Measurements from ENCODE around the gene NEUROD4. TPM values are rescaled to one million over a fixed set of nuclear protein-coding genes. Genes with fewer than 3 reads are reported as not detected.

NEUROD4 gene
- total and polyA plus RNA-seq, 10 of the 15 experiments (the other 5 are each of a cell fraction or from before 2014, with no cell fraction given): 0.06 TPM; not detected in 9

DNA sequence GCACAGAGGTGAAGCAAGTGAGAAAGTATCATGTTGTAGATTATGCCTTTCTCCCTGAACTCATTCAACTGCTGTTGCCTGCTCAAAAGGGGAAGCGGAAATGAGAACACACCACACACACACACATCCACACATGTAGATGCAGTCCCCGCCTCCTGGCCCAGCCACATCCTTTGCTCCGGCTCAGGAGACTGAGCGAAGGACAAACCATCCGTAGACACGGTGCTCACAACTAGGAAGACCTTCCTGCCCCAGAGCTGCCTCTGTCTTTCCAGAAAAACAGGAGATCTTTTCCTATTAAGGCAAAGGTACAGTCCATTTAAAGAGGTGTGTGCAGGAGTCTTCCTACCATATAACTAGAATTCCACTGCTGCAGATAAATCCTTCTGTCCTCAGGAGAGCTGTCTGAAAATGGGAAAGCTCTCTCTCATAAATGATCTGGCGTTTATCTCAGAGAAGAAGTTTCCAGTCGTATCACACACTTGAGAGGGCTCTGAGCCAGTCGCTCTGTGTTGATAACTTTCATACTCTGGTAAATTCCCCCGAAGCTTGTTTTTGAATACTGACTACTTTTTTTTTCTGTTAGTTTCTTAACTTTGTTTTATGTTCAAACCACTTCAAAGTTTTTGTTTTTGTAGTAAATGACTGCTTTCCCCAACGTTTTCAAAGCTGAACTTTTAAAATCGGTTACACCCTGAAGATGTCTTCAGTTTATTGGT is 35.0 kb upstream of the NEUROD4 start, which contains the start of gene TESPA1 (continued):
- TF ChIP-seq POLR2AphosphoS2 (IDR thresholded peaks at IDR 0.05; ENCODE audit: low read depth, low read length): peak; percentile 85
- TF ChIP-seq, protein P1, sequence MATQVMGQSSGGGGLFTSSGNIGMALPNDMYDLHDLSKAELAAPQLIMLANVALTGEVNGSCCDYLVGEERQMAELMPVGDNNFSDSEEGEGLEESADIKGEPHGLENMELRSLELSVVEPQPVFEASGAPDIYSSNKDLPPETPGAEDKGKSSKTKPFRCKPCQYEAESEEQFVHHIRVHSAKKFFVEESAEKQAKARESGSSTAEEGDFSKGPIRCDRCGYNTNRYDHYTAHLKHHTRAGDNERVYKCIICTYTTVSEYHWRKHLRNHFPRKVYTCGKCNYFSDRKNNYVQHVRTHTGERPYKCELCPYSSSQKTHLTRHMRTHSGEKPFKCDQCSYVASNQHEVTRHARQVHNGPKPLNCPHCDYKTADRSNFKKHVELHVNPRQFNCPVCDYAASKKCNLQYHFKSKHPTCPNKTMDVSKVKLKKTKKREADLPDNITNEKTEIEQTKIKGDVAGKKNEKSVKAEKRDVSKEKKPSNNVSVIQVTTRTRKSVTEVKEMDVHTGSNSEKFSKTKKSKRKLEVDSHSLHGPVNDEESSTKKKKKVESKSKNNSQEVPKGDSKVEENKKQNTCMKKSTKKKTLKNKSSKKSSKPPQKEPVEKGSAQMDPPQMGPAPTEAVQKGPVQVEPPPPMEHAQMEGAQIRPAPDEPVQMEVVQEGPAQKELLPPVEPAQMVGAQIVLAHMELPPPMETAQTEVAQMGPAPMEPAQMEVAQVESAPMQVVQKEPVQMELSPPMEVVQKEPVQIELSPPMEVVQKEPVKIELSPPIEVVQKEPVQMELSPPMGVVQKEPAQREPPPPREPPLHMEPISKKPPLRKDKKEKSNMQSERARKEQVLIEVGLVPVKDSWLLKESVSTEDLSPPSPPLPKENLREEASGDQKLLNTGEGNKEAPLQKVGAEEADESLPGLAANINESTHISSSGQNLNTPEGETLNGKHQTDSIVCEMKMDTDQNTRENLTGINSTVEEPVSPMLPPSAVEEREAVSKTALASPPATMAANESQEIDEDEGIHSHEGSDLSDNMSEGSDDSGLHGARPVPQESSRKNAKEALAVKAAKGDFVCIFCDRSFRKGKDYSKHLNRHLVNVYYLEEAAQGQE (IDR thresholded peaks at IDR 0.05; ENCODE audit: low read depth, low read length): no peak
- no peak for TF ChIP-seq NFYB (IDR thresholded peaks at IDR 0.05; ENCODE audit: insufficient read depth, low read depth, low read length)
- TF ChIP-seq, protein P2, sequence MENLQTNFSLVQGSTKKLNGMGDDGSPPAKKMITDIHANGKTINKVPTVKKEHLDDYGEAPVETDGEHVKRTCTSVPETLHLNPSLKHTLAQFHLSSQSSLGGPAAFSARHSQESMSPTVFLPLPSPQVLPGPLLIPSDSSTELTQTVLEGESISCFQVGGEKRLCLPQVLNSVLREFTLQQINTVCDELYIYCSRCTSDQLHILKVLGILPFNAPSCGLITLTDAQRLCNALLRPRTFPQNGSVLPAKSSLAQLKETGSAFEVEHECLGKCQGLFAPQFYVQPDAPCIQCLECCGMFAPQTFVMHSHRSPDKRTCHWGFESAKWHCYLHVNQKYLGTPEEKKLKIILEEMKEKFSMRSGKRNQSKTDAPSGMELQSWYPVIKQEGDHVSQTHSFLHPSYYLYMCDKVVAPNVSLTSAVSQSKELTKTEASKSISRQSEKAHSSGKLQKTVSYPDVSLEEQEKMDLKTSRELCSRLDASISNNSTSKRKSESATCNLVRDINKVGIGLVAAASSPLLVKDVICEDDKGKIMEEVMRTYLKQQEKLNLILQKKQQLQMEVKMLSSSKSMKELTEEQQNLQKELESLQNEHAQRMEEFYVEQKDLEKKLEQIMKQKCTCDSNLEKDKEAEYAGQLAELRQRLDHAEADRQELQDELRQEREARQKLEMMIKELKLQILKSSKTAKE (IDR thresholded peaks at IDR 0.05; ENCODE audit: low read depth, poor library complexity, severe bottlenecking): no peak
- TF ChIP-seq LARP7 (IDR thresholded peaks at IDR 0.05): no peak
- no peak for TF ChIP-seq SUZ12 (IDR thresholded peaks at IDR 0.05; ENCODE audit: unreplicated experiment)
- peak; percentile 77; the same call in 1 of the 2 replicates for TF ChIP-seq PAX5 (IDR thresholded peaks at IDR 0.05; ENCODE audit: borderline replicate concordance, low read depth, low read length)
- TF ChIP-seq CHD2 (IDR thresholded peaks at IDR 0.05; ENCODE audit: borderline replicate concordance, low read depth, low read length): peak; percentile 73; the same call in 1 of the 2 replicates
- no peak for TF ChIP-seq MYC (IDR thresholded peaks at IDR 0.05; ENCODE audit: insufficient read depth, insufficient read length, insufficient replicate concordance, low read length, severe bottlenecking)
- TF ChIP-seq, protein P3, sequence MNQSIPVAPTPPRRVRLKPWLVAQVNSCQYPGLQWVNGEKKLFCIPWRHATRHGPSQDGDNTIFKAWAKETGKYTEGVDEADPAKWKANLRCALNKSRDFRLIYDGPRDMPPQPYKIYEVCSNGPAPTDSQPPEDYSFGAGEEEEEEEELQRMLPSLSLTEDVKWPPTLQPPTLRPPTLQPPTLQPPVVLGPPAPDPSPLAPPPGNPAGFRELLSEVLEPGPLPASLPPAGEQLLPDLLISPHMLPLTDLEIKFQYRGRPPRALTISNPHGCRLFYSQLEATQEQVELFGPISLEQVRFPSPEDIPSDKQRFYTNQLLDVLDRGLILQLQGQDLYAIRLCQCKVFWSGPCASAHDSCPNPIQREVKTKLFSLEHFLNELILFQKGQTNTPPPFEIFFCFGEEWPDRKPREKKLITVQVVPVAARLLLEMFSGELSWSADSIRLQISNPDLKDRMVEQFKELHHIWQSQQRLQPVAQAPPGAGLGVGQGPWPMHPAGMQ (IDR thresholded peaks at IDR 0.05; ENCODE audit: borderline replicate concordance): no peak
- TF ChIP-seq NR2F1 (conservative IDR thresholded peaks at IDR 0.05): 0 out of 2 replicates have a peak, but pooled peaks have one; percentile 19
- TF ChIP-seq SREBF2 (IDR thresholded peaks at IDR 0.05; ENCODE audit: low read length): no peak
- peak; percentile 28 for TF ChIP-seq MEF2B (IDR thresholded peaks at IDR 0.05; ENCODE audit: partially characterized antibody, poor library complexity, severe bottlenecking)
- TF ChIP-seq, protein P4, sequence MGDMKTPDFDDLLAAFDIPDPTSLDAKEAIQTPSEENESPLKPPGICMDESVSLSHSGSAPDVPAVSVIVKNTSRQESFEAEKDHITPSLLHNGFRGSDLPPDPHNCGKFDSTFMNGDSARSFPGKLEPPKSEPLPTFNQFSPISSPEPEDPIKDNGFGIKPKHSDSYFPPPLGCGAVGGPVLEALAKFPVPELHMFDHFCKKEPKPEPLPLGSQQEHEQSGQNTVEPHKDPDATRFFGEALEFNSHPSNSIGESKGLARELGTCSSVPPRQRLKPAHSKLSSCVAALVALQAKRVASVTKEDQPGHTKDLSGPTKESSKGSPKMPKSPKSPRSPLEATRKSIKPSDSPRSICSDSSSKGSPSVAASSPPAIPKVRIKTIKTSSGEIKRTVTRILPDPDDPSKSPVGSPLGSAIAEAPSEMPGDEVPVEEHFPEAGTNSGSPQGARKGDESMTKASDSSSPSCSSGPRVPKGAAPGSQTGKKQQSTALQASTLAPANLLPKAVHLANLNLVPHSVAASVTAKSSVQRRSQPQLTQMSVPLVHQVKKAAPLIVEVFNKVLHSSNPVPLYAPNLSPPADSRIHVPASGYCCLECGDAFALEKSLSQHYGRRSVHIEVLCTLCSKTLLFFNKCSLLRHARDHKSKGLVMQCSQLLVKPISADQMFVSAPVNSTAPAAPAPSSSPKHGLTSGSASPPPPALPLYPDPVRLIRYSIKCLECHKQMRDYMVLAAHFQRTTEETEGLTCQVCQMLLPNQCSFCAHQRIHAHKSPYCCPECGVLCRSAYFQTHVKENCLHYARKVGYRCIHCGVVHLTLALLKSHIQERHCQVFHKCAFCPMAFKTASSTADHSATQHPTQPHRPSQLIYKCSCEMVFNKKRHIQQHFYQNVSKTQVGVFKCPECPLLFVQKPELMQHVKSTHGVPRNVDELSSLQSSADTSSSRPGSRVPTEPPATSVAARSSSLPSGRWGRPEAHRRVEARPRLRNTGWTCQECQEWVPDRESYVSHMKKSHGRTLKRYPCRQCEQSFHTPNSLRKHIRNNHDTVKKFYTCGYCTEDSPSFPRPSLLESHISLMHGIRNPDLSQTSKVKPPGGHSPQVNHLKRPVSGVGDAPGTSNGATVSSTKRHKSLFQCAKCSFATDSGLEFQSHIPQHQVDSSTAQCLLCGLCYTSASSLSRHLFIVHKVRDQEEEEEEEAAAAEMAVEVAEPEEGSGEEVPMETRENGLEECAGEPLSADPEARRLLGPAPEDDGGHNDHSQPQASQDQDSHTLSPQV (IDR thresholded peaks at IDR 0.05): no peak
- TF ChIP-seq, protein P5, sequence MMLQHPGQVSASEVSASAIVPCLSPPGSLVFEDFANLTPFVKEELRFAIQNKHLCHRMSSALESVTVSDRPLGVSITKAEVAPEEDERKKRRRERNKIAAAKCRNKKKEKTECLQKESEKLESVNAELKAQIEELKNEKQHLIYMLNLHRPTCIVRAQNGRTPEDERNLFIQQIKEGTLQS (IDR thresholded peaks at IDR 0.05; ENCODE audit: borderline replicate concordance, extremely low read depth, low read depth, low read length): no peak
- no peak for TF ChIP-seq CHD1 (IDR thresholded peaks at IDR 0.05; ENCODE audit: low read depth, low read length)
- peak; percentile 99 for TF ChIP-seq POU2F2 (IDR thresholded peaks at IDR 0.05; ENCODE audit: borderline replicate concordance, low read depth, low read length)

Measured in GM12878 (cell line).